ENCODE measurements around the gene RIPK4.

Gene RIPK4

GRCh38 chr21:41781050-41781410 is 14.2 kb upstream of the RIPK4 start:
- H3K27me3 Mint-ChIP-seq: peaks cover 62% of the 10 kb centered on the region
- H3K9me3 Mint-ChIP-seq: no peaks in the 10 kb centered on the region
- intact Hi-C loops (cut with micrococcal nuclease): no loop called here
- peaks cover 14% of the 10 kb centered on the region for H3K4me1 Mint-ChIP-seq (ENCODE audit: low read depth)
- H3K36me3 Mint-ChIP-seq (ENCODE audit: low read depth): no peaks in the 10 kb centered on the region
- no peak overlapping the region for H3K27ac Mint-ChIP-seq
- H3K4me3 Mint-ChIP-seq: no peak overlapping the region

- H3K27me3 Mint-ChIP-seq: peaks cover 63% of the 10 kb centered on the region
Measured at GRCh38 chr21:41780337-41781049, 13.6 kb upstream of the RIPK4 start.

DNA sequence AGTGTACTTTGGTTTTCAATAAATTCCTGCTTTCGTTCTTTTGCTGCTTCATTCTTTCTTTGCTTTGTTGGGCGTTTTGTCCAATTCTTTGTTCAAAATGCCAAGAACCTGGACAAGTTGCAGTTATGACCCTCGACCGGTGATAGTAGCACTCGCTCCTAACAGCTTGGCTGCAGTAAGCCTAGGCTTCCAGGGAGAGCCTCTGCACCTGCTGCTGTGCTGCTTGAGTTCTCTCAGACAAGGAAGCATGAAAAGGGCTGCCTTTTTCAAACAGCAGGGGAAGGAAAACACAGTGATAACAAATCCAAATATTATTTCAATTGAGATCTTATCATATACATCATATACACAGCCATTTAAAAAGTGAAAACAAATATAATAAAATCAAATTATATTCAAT is 12.8 kb upstream of the RIPK4 start:
- Mint-ChIP-seq H3K4me3 (no peak overlapping the region), H3K27ac (no peak overlapping the region), H3K9me3 (no peaks in the 10 kb centered on the region), H3K4me1 (ENCODE audit: low read depth) (peaks cover 14% of the 10 kb centered on the region), H3K27me3 (peaks cover 66% of the 10 kb centered on the region), H3K36me3 (ENCODE audit: low read depth) (no peaks in the 10 kb centered on the region)
- intact Hi-C loops (cut with micrococcal nuclease): no loop called here

More at GRCh38 chr21:41780337-41781049, 13.6 kb upstream of the RIPK4 start:
- H3K9me3 Mint-ChIP-seq: no peaks in the 10 kb centered on the region
- H3K4me3 Mint-ChIP-seq: no peak overlapping the region
- H3K36me3 Mint-ChIP-seq (ENCODE audit: low read depth): no peaks in the 10 kb centered on the region
- peaks cover 14% of the 10 kb centered on the region for H3K4me1 Mint-ChIP-seq (ENCODE audit: low read depth)
- H3K27ac Mint-ChIP-seq: no peak overlapping the region
- intact Hi-C loops (cut with micrococcal nuclease): no loop called here

- Mint-ChIP-seq H3K4me1 (ENCODE audit: low read depth) (peaks cover 14% of the 10 kb centered on the region), H3K27me3 (peaks cover 65% of the 10 kb centered on the region), H3K9me3 (no peaks in the 10 kb centered on the region), H3K36me3 (ENCODE audit: low read depth) (no peaks in the 10 kb centered on the region), H3K27ac (no peak overlapping the region), H3K4me3 (no peak overlapping the region)
- intact Hi-C loops (cut with micrococcal nuclease): loop anchor here (1.0 kb wide), 1 partner anchor 169 kb away; no protein-coding TSS in a partner anchor
Measured at GRCh38 chr21:41778930-41779600, 12.2 kb upstream of the RIPK4 start.

- H3K4me3 Mint-ChIP-seq: no peak overlapping the region
- peaks cover 58% of the 10 kb centered on the region for H3K27me3 Mint-ChIP-seq
- H3K9me3 Mint-ChIP-seq: no peaks in the 10 kb centered on the region
- no peak overlapping the region for H3K27ac Mint-ChIP-seq
- H3K4me1 Mint-ChIP-seq (ENCODE audit: low read depth): peaks cover 5% of the 10 kb centered on the region
- no peaks in the 10 kb centered on the region for H3K36me3 Mint-ChIP-seq (ENCODE audit: low read depth)
- intact Hi-C loops (cut with micrococcal nuclease): loop anchor here (1.0 kb wide), 1 partner anchor 168 kb away; no protein-coding TSS in a partner anchor
Measured at GRCh38 chr21:41777951-41778815, 11.3 kb upstream of the RIPK4 start.

DNA sequence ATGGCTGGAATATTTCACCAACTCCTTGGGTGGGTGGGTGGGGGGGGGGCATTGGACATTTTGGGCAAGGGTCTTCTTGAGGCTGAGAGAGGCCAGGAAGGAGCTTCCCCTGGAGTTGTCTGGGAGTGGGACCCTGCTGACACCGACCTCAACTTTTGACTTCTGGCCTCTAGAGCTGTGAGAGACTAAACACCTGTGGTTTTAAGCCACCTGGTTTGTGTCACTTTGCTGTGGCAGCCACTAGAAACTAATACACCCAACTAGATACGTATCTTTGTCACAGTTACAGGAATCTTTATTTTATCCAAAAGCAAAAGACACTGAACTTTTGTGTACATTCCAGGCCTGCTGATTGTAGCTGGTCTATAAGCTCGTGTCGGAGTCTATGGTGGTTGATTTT is 9.9 kb upstream of the RIPK4 start:
- Mint-ChIP-seq H3K27me3 (peaks cover 63% of the 10 kb centered on the region), H3K4me1 (ENCODE audit: low read depth) (peaks cover 5% of the 10 kb centered on the region), H3K9me3 (no peaks in the 10 kb centered on the region), H3K27ac (no peak overlapping the region), H3K4me3 (no peak overlapping the region), H3K36me3 (ENCODE audit: low read depth) (no peaks in the 10 kb centered on the region)
- intact Hi-C loops (cut with micrococcal nuclease): no loop called here

DNA sequence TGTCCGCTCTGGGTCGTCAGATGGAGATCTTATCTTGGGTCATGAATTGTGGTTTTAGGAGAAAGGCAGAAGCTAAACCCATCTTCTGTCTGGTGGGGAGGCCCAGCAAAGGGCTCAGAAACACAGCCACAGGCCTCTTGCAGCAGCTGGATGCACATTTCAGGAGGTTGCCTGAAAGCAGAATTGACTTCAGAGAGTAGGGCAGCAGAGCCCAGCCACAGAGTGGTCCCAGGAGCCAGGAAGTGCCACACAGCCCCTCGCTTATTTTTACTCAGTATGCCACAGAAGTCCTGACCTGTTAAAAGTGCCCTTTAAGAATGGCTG is 8.3 kb upstream of the RIPK4 start:
- Mint-ChIP-seq H3K4me1 (ENCODE audit: low read depth) (peaks cover 5% of the 10 kb centered on the region), H3K9me3 (no peaks in the 10 kb centered on the region), H3K27ac (no peak overlapping the region), H3K4me3 (no peak overlapping the region), H3K36me3 (ENCODE audit: low read depth) (no peaks in the 10 kb centered on the region), H3K27me3 (peaks cover 70% of the 10 kb centered on the region)
- intact Hi-C loops (cut with micrococcal nuclease): no loop called here

- no peaks in the 10 kb centered on the region for H3K36me3 Mint-ChIP-seq (ENCODE audit: low read depth)
- intact Hi-C loops (cut with micrococcal nuclease): no loop called here
- peaks cover 73% of the 10 kb centered on the region for H3K27me3 Mint-ChIP-seq
- no peak overlapping the region for H3K27ac Mint-ChIP-seq
- H3K4me1 Mint-ChIP-seq (ENCODE audit: low read depth): peaks cover 5% of the 10 kb centered on the region
- H3K9me3 Mint-ChIP-seq: no peaks in the 10 kb centered on the region
- no peak overlapping the region for H3K4me3 Mint-ChIP-seq
Measured at GRCh38 chr21:41774467-41775148, 7.8 kb upstream of the RIPK4 start.

- H3K36me3 Mint-ChIP-seq (ENCODE audit: low read depth): no peaks in the 10 kb centered on the region
- peaks cover 75% of the 10 kb centered on the region for H3K27me3 Mint-ChIP-seq
- no peaks in the 10 kb centered on the region for H3K9me3 Mint-ChIP-seq
- no peak overlapping the region for H3K4me3 Mint-ChIP-seq
- H3K27ac Mint-ChIP-seq: no peak overlapping the region
- intact Hi-C loops (cut with micrococcal nuclease): no loop called here
- H3K4me1 Mint-ChIP-seq (ENCODE audit: low read depth): peaks cover 18% of the 10 kb centered on the region
Measured at GRCh38 chr21:41772351-41773080, 5.7 kb upstream of the RIPK4 start.

DNA sequence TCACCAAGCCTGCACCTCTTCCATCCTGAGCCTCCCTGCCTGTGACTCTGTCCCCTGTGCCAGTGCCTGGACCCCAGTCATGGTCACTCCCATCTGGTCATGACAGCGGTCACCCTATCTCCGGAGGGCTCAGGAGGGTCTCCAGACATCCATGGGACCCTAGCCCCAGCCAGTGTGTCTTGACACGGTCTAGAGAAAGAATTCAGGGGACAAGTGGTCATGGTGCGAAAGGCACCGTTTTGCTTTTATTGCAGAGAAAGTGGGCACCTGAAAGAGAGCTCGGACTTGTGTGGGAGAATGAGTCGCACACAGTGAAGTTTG is 4.7 kb upstream of the RIPK4 start:
- H3K4me3 Mint-ChIP-seq: no peak overlapping the region
- H3K4me1 Mint-ChIP-seq (ENCODE audit: low read depth): peaks cover 24% of the 10 kb centered on the region
- H3K27me3 Mint-ChIP-seq: peaks cover 81% of the 10 kb centered on the region
- intact Hi-C loops (cut with micrococcal nuclease): no loop called here
- no peaks in the 10 kb centered on the region for H3K36me3 Mint-ChIP-seq (ENCODE audit: low read depth)
- no peak overlapping the region for H3K27ac Mint-ChIP-seq
- no peaks in the 10 kb centered on the region for H3K9me3 Mint-ChIP-seq

DNA sequence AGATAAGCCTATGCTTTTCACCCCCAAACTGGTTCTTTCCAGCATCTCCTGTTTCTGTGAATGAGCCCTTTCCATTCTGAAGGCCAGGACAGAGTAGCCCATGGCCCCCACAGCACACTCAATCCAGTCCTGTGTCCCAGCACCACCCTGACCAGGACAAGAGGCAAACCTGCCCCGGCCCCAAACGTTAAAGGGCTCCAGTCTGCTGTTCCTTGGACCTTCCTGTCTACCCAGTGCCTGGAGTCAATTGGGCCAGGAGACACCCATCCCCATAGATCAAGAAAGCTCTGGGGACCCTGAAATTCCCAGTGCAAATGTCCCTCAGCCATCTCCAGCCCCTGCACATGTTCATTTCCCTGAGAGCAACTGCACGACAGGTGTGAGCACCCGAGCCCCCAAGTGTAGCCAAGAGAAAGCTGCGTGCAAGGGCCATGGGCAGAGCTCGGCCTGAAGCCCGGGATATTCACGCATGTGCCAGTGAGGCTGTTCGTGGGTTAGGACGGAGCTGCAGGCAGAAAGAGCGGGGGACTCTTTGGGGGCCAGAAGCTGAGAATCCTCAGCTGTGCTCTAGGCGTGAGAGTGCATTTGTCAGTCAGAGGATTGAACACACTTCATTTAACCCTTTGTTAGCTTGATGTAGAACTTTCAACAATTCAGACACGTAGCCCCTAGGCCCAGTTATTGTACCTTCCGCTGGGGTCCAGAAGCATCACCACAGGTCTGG is 4.2 kb upstream of the RIPK4 start:
- H3K9me3 Mint-ChIP-seq: no peaks in the 10 kb centered on the region
- intact Hi-C loops (cut with micrococcal nuclease): no loop called here
- H3K27ac Mint-ChIP-seq: no peak overlapping the region
- no peak overlapping the region for H3K4me3 Mint-ChIP-seq
- no peaks in the 10 kb centered on the region for H3K36me3 Mint-ChIP-seq (ENCODE audit: low read depth)
- H3K27me3 Mint-ChIP-seq: peaks cover 81% of the 10 kb centered on the region
- H3K4me1 Mint-ChIP-seq (ENCODE audit: low read depth): peaks cover 24% of the 10 kb centered on the region

GRCh38 chr21:41769933-41770332 is 3.1 kb upstream of the RIPK4 start:
- H3K36me3 Mint-ChIP-seq (ENCODE audit: low read depth): no peaks in the 10 kb centered on the region
- intact Hi-C loops (cut with micrococcal nuclease): no loop called here
- no peak overlapping the region for H3K27ac Mint-ChIP-seq
- peaks cover 24% of the 10 kb centered on the region for H3K4me1 Mint-ChIP-seq (ENCODE audit: low read depth)
- no peaks in the 10 kb centered on the region for H3K9me3 Mint-ChIP-seq
- peaks cover 80% of the 10 kb centered on the region for H3K27me3 Mint-ChIP-seq
- no peak overlapping the region for H3K4me3 Mint-ChIP-seq

DNA sequence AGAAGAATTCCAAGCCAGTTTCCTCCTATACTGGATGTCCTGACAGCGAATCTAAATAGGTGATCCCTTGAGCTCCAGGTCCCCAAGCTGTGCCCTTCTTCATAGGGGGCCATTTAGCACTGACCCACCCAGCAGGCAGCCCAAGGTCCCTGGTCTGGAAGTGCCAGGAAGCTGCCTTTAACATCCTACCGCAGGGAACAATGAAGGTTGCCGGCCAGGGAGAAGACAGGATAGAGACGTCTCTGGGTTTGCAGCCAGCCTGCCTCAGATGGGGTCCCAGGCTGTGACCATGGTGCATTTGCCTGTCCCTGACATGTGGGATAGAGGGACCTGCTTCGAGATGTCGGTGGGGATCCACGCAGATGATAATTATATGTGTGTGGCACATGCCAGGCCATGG is 2.7 kb upstream of the RIPK4 start:
- intact Hi-C loops (cut with micrococcal nuclease): no loop called here
- H3K4me1 Mint-ChIP-seq (ENCODE audit: low read depth): peaks cover 24% of the 10 kb centered on the region
- H3K9me3 Mint-ChIP-seq: no peaks in the 10 kb centered on the region
- H3K4me3 Mint-ChIP-seq: no peak overlapping the region
- H3K36me3 Mint-ChIP-seq (ENCODE audit: low read depth): no peaks in the 10 kb centered on the region
- H3K27me3 Mint-ChIP-seq: peaks cover 80% of the 10 kb centered on the region
- H3K27ac Mint-ChIP-seq: no peak overlapping the region

All from dendritic cell treated with granulocyte-macrophage colony-stimulating factor and Interleukin-4, amounts not matched to agents 40 ng/mL and 50 ng/mL, for 4 days (primary cell).